AG04449 (cell line): ENCODE measurements around the gene WWC1.
A peak's percentile ranks its signal among the peaks of the same experiment; 100 is the strongest.

Experiments used
- CTCF ChIA-PET: fragments of 350-600 bp; formaldehyde crosslinking; extraction: SDS; loops from one replicate; lab custom pipeline; 2021; ENCODE audit warnings: antibody characterized with exemption; lab: Yijun Ruan, JAX
- POLR2A ChIA-PET: fragments of 400-600, 350-600 bp; formaldehyde crosslinking; extraction: SDS; loops from one replicate; lab custom pipeline; 2020; ENCODE audit warnings: antibody characterized with exemption, inconsistent platforms; lab: Yijun Ruan, JAX
- DNase-seq: peaks from one replicate; pipeline ENCODE4 v3.0.0-alpha.2; 2010; ENCODE audit warnings: low read depth, low spot score
- H3K4me3 ChIP-seq: 2 replicates; pipeline ENCODE4 v1.5.1; 2011; ENCODE audit warnings: low read depth, mild to moderate bottlenecking, control low read depth, low read length
- TF ChIP-seq, protein P1 (sequence below): IDR thresholded peaks from one replicate; pipeline ENCODE4 v1.5.1; 2011; ENCODE audit warnings: mild to moderate bottlenecking, moderate library complexity, low read length, control low read depth, inconsistent platforms; ENCODE audit not compliant: insufficient read depth; ENCODE audit errors: missing control alignments

Gene WWC1

DNA sequence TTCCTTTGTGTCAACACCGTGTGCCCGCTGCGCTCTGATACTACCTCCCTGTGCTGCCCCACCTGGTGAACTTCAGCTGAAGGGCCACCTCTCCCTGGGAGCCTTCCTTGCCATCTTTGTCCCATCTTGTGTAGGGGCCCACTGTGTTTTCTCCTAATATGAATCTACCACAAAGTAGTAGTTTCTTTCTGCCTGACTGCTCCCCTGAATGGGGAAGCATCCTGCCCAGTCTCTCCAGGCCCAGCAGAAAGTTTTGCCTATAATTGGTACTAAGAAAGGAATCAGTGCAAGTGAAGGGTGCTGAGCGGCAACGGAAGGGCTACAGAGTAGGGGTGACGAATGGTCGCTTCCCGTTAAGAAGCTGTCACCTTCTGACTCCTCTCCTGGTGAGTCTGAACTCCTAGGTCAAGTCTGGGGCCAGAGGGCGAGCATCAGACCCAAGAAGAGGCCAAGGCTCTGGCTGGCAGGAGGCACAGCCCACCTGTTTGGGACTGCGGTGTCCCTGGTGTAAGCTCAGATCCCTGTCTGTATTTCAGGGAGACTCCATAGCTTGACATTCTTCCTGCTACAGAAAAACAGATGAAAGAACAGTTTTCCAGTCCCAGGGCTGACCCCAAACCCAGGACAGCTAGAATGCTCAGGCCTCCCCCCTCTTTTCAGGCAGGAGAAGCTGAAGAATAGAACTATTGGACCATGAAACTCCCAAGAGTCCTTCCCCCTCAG, 24.1 kb downstream of the WWC1 start:
- no peak for DNase-seq
- H3K4me3 ChIP-seq, result no peak overlapping the region
- TF ChIP-seq, protein P1, sequence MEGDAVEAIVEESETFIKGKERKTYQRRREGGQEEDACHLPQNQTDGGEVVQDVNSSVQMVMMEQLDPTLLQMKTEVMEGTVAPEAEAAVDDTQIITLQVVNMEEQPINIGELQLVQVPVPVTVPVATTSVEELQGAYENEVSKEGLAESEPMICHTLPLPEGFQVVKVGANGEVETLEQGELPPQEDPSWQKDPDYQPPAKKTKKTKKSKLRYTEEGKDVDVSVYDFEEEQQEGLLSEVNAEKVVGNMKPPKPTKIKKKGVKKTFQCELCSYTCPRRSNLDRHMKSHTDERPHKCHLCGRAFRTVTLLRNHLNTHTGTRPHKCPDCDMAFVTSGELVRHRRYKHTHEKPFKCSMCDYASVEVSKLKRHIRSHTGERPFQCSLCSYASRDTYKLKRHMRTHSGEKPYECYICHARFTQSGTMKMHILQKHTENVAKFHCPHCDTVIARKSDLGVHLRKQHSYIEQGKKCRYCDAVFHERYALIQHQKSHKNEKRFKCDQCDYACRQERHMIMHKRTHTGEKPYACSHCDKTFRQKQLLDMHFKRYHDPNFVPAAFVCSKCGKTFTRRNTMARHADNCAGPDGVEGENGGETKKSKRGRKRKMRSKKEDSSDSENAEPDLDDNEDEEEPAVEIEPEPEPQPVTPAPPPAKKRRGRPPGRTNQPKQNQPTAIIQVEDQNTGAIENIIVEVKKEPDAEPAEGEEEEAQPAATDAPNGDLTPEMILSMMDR, result no peak
- CTCF ChIA-PET, result interaction anchor here (1.1 to 3.9 kb wide), 4 partner anchors 9 to 20 kb away, joined by 3 to 18 read pairs (median 8); no protein-coding TSS in a partner anchor
- POLR2A ChIA-PET, result no interaction called here

DNA sequence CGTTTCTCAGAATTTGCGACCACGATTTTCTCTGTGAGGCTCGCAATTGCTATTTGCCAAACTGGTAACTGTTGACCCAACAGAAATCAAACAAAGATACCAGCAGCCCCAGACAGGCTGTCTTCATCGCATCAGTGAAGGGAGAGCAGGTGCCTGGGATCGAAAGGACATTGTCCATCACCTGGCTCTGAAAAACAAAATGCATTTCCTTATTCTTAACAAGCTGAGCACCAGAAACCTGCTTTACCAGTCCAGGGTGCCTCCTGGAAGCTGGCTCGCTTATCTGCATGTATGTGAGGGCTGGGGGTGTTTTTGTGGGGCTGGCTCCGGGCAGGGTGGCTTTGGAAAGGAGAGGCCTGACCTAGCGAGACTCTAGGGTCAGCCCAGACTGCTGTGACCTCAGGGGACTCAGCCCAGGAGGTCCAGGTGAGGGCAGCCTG, 24.7 kb downstream of the WWC1 start:
- no peak overlapping the region for H3K4me3 ChIP-seq
- TF ChIP-seq, protein P1, result no peak
- no peak for DNase-seq
- ChIA-PET POLR2A (no interaction called here), CTCF (interaction anchor here (1.3 to 3.9 kb wide), 3 partner anchors 9 to 21 kb away, joined by 5 to 18 read pairs (median 12); no protein-coding TSS in a partner anchor)

DNA sequence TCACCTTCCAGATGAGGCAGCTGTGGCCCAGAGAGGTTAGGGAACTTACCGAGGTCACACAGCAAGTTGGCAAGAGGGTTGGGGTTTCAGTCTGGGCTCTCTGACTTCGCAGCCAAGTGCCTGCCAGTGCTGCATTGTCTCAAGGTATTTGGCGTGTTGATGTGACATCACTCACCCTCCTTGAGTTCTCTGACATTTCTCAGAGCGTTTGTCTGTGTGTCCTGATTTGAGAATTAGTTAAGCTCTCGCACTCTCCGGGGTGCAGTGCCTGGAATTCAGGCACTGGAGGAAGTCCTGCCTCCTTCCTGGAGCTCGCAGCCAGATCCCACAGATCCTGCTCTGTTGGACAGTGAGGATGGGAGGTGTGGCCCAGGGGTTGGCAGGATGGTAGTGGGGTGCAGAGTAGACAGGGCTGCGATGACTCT, 25.7 kb downstream of the WWC1 start:
- ChIA-PET POLR2A (no interaction called here), CTCF (interaction anchor here (1.3 to 3.9 kb wide), 3 partner anchors 11 to 25 kb away, joined by 5 to 18 read pairs (median 12); partner anchors contain the start of gene WWC1)
- no peak for DNase-seq
- TF ChIP-seq, protein P1, result no peak
- H3K4me3 ChIP-seq, result no peak overlapping the region

DNA sequence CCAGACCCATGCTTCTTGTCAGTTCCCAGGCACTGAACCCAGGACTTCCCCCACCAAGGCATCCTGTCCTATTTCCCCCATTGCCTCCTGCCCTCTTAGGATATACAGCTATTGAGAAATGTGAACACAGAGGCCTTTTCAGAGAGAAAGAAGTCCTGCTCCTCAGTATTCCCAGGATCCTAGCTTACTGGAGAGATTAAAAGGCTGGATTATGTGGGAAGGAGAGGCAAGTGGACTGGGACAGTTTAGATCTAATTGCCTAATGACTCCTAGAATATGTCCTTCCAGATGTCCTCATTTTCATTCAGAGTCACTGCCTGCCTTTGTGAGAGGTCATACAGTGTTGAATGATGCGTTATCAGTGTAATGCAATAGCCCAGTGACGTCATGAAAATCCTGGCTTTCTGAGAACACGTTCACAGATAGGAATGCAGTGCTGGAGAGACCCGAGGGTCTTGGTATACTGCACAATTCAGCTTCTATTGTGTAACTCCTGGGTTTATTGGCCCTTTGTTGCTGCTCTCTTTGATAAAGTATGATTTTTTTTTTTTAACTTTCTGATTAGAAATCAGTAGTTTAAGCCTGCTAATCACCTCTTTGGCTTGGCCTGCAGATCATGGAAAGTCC, 26.2 kb downstream of the WWC1 start:
- POLR2A ChIA-PET, result no interaction called here
- TF ChIP-seq, protein P1, result no peak
- DNase-seq, result peak; percentile 87
- CTCF ChIA-PET, result interaction anchor here (1.3 to 3.9 kb wide), 3 partner anchors 10 to 25 kb away, joined by 5 to 18 read pairs (median 12); partner anchors contain the start of gene WWC1
- H3K4me3 ChIP-seq, result no peak overlapping the region

DNA sequence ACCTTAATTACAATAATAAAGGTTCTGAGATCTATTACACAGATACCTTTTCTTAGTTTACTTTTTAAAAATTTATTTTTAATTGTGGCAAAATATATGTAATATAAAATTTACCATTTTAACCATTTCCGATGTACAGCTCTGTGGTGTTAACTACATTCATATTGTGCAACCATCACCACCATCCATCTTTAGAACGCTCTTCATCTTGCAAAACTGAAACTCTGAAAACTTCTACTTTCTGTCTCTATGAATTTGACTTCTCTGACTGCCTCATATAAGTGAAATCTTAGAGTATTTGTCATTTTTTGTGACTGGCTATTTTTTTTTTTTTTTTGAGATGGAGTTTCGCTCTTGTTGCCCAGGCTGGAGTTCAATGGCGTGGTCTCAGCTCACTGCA, 26.8 kb downstream of the WWC1 start:
- POLR2A ChIA-PET, result no interaction called here
- CTCF ChIA-PET, result interaction anchor here (1.3 to 3.9 kb wide), 2 partner anchors 23 to 26 kb away, joined by 5 to 18 read pairs; partner anchors contain the start of gene WWC1
- TF ChIP-seq, protein P1, result no peak
- DNase-seq, result no peak
- H3K4me3 ChIP-seq, result no peak overlapping the region

DNA sequence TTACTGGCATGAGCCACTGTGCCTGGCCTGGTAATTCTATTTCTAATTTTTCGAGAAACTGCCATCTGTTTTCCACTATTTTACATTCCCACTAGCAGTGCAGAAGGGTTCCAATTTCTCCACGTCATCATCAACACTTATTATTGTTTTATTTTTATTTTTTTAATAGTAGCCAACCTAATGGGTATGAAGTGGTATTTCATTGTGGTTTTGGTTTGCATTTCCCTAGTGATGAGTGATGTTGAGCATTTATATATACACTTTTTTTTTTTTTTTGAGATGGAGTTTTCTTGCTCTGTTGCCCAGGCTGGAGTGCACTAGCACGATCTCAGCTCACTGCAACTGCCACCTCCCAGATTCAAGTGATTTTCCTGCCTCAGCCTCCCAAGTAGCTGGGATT, 28.3 kb downstream of the WWC1 start:
- CTCF ChIA-PET, result no interaction called here
- no peak for DNase-seq
- no peak overlapping the region for H3K4me3 ChIP-seq
- TF ChIP-seq, protein P1, result no peak
- POLR2A ChIA-PET, result no interaction called here
